ENCODE measurements around the gene CYP4F12. TPM values are rescaled to one million over a fixed set of nuclear protein-coding genes. Genes with fewer than 3 reads are reported as not detected.

CYP4F12 gene
- total RNA-seq, 1 donor from 2014 or later: not detected

- Mint-ChIP-seq H3K4me3 (no peak overlapping the region), H3K27ac (ENCODE audit: unreplicated experiment) (no peak overlapping the region), H3K4me1 (no peaks in the 10 kb centered on the region), H3K9me3 (peaks cover 17% of the 10 kb centered on the region), H3K36me3 (ENCODE audit: low read depth) (peaks cover 3% of the 10 kb centered on the region), H3K27me3 (ENCODE audit: low read depth) (no peaks in the 10 kb centered on the region)
- no peak for TF ChIP-seq CTCF (conservative IDR thresholded peaks at IDR 0.05)
- DNase-seq (ENCODE audit: low read depth, low spot score): no peak
Measured at GRCh38 chr19:15696654-15697194, 23.8 kb downstream of the CYP4F12 start.

- peaks cover 5% of the 10 kb centered on the region for H3K36me3 Mint-ChIP-seq (ENCODE audit: low read depth)
- H3K9me3 Mint-ChIP-seq: peaks cover 20% of the 10 kb centered on the region
- no peaks in the 10 kb centered on the region for H3K27me3 Mint-ChIP-seq (ENCODE audit: low read depth)
Measured at GRCh38 chr19:15701757-15702533, 29.1 kb downstream of the CYP4F12 start.

DNA sequence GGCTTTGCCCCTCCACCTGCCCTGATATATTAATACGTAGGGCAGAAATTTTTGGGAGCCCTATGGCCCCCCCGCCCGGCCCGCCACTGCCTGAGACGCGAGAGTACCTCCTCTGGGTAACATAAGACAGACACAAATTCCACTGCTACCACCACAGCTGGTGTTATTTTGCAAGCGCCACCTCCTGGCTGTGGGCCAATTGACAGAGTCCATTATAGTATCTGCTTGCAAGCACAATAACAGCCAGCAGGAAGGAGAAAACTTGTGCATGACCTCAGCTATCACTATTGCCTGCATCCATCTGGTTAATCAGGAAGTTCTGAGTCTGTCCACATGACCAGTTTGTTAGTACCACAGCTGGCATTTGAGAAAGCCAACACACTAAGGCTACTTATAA, 29.6 kb downstream of the CYP4F12 start:
- Mint-ChIP-seq H3K27me3 (ENCODE audit: low read depth) (no peaks in the 10 kb centered on the region), H3K27ac (ENCODE audit: unreplicated experiment) (no peak overlapping the region), H3K4me3 (no peak overlapping the region), H3K4me1 (no peaks in the 10 kb centered on the region), H3K9me3 (peaks cover 20% of the 10 kb centered on the region), H3K36me3 (ENCODE audit: low read depth) (peaks cover 5% of the 10 kb centered on the region)
- TF ChIP-seq CTCF (conservative IDR thresholded peaks at IDR 0.05): no peak
- no peak for DNase-seq (ENCODE audit: low read depth, low spot score)

More at GRCh38 chr19:15701757-15702533, 29.1 kb downstream of the CYP4F12 start:
- H3K4me1 Mint-ChIP-seq: no peaks in the 10 kb centered on the region
- no peak for TF ChIP-seq CTCF (conservative IDR thresholded peaks at IDR 0.05)
- DNase-seq (ENCODE audit: low read depth, low spot score): no peak
- no peak overlapping the region for H3K27ac Mint-ChIP-seq (ENCODE audit: unreplicated experiment)
- no peak overlapping the region for H3K4me3 Mint-ChIP-seq

DNA sequence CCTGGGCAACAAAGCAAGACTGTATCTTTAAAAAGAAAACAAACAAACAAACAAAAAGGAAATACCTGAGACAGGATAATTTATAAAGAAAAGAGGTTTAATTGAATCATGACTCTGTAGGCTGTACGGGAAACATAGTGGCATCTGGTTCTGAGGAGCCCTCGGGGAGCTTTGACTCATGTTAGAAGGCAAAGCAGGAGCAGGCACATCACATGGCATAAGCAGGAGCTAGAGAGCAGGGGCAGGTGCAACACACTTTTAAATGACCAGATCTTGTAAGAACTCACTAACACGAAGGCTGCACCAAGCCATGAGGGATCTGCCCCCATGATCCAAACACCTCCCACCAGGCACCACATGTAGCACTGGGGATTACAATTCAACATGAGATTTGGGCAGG, 41.8 kb downstream of the CYP4F12 start:
- H3K4me3 Mint-ChIP-seq: no peak overlapping the region
- DNase-seq (ENCODE audit: low read depth, low spot score): no peak
- peaks cover 7% of the 10 kb centered on the region for H3K36me3 Mint-ChIP-seq (ENCODE audit: low read depth)
- H3K9me3 Mint-ChIP-seq: peaks cover 30% of the 10 kb centered on the region
- no peak overlapping the region for H3K27ac Mint-ChIP-seq (ENCODE audit: unreplicated experiment)
- no peaks in the 10 kb centered on the region for H3K4me1 Mint-ChIP-seq
- no peaks in the 10 kb centered on the region for H3K27me3 Mint-ChIP-seq (ENCODE audit: low read depth)
- no peak for TF ChIP-seq CTCF (conservative IDR thresholded peaks at IDR 0.05)

GRCh38 chr19:15715642-15716041, 42.8 kb downstream of the CYP4F12 start:
- no peak overlapping the region for H3K27ac Mint-ChIP-seq (ENCODE audit: unreplicated experiment)
- peaks cover 27% of the 10 kb centered on the region for H3K9me3 Mint-ChIP-seq
- TF ChIP-seq CTCF (conservative IDR thresholded peaks at IDR 0.05): no peak
- H3K4me3 Mint-ChIP-seq: no peak overlapping the region
- H3K27me3 Mint-ChIP-seq (ENCODE audit: low read depth): no peaks in the 10 kb centered on the region
- no peak for DNase-seq (ENCODE audit: low read depth, low spot score)
- peaks cover 7% of the 10 kb centered on the region for H3K36me3 Mint-ChIP-seq (ENCODE audit: low read depth)
- H3K4me1 Mint-ChIP-seq: no peaks in the 10 kb centered on the region

Data from neural crest cell (in vitro differentiated cells).